ENCODE results near the gene HLCS. TPM values are rescaled to one million over a fixed set of nuclear protein-coding genes. Genes with fewer than 3 reads are reported as not detected.

HLCS gene
- total and polyA plus RNA-seq, 2 of the 4 experiments (the other 2 are of a cell fraction), result 10.6 to 21.0 TPM

GRCh38 chr21:36810443-36810842 lies 156.0 kb downstream of the HLCS start:
- TF ChIP-seq MAFK (IDR thresholded peaks at IDR 0.05; ENCODE audit: low read depth, low read length) (no peak), RAD21 (IDR thresholded peaks at IDR 0.05; ENCODE audit: low read length) (no peak), RCOR1 (IDR thresholded peaks at IDR 0.05; ENCODE audit: insufficient replicate concordance, low read length) (no peak), USF2 (IDR thresholded peaks at IDR 0.05; ENCODE audit: low read depth, low read length) (no peak), CTCF (conservative IDR thresholded peaks at IDR 0.05; ENCODE audit: low read depth, low read length) (no peak), POLR2A (IDR thresholded peaks at IDR 0.05; ENCODE audit: low read depth, low read length) (no peak), CEBPB (IDR thresholded peaks at IDR 0.05; ENCODE audit: low read depth, low read length) (no peak), ELK1 (IDR thresholded peaks at IDR 0.05; ENCODE audit: borderline replicate concordance, low read depth, low read length) (no peak), MXI1 (IDR thresholded peaks at IDR 0.05; ENCODE audit: borderline replicate concordance, low read depth, low read length) (no peak), NFE2L2 (IDR thresholded peaks at IDR 0.05; ENCODE audit: low read depth, low read length) (no peak), MAZ (IDR thresholded peaks at IDR 0.05; ENCODE audit: borderline replicate concordance, low read depth, low read length) (no peak), RFX5 (IDR thresholded peaks at IDR 0.05; ENCODE audit: low read depth, low read length) (no peak), SMC3 (IDR thresholded peaks at IDR 0.05; ENCODE audit: low read depth, low read length) (no peak), FOS (IDR thresholded peaks at IDR 0.05; ENCODE audit: low read depth, low read length) (no peak), BHLHE40 (IDR thresholded peaks at IDR 0.05; ENCODE audit: low read depth, low read length) (no peak)
- ChIA-PET POLR2A (ENCODE audit: unreplicated experiment) (no interaction called here), CTCF (interaction anchor here (1.7 kb wide), 1 partner anchor 11 kb away, joined by 5 read pairs; no protein-coding TSS in a partner anchor)
- Histone ChIP-seq H3K27me3 (ENCODE audit: control insufficient read depth, insufficient read depth, low read length) (no peaks in the 10 kb centered on the region), H3K14ac (replicated peaks; ENCODE audit: low read depth, low read length) (no peak overlapping the region), H4K8ac (ENCODE audit: low read depth in 2 of 2, low read length in 2 of 2) (no peak overlapping the region), H2AK5ac (ENCODE audit: low read depth, low read length) (no peak overlapping the region), H3K9ac (ENCODE audit: low read depth, low read length) (no peak overlapping the region), H3K4me2 (ENCODE audit: low read depth, low read length) (no peak overlapping the region), H3K4me1 (ENCODE audit: control insufficient read depth, insufficient read depth, low read length) (peaks cover 3% of the 10 kb centered on the region; the same call in 1 of the 2 replicates), H2AFZ (replicated peaks; ENCODE audit: low read length, poor library complexity) (no peak overlapping the region), H3K36me3 (ENCODE audit: control insufficient read depth, insufficient read depth, low read length) (no peaks in the 10 kb centered on the region), H3K4ac (ENCODE audit: low read depth, low read length) (no peak overlapping the region), H2BK120ac (ENCODE audit: low read depth, low read length) (no peak overlapping the region), H2BK20ac (ENCODE audit: low read depth, low read length) (no peak overlapping the region), H3K4me3 (ENCODE audit: insufficient read depth, low read depth, low read length) (no peak overlapping the region), H3K79me1 (ENCODE audit: low read depth in 1 of 2, low read length in 2 of 2) (peaks cover 0 to 8% of the 10 kb centered on the region in 2 experiments; a peak in 2 of 4 replicates), H2BK15ac (ENCODE audit: low read depth, low read length) (no peak overlapping the region), H3K18ac (ENCODE audit: low read depth, low read length) (no peak overlapping the region), H4K20me1 (ENCODE audit: insufficient read depth, low read length) (no peaks in the 10 kb centered on the region), H3K27ac (ENCODE audit: insufficient read depth, low read length) (no peak overlapping the region), H3K9me3 (ENCODE audit: control insufficient read depth, insufficient read depth, low read length) (no peaks in the 10 kb centered on the region), H2AK9ac (replicated peaks; ENCODE audit: low read depth, low read length, poor library complexity) (no peak overlapping the region), H4K91ac (ENCODE audit: insufficient read depth, low read depth, low read length) (no peak overlapping the region), H3K23ac (ENCODE audit: low read depth, low read length) (no peak overlapping the region), H3K56ac (ENCODE audit: extremely low read depth, insufficient read depth, low read length) (no peak overlapping the region), H2BK5ac (ENCODE audit: low read depth, low read length, poor library complexity, severe bottlenecking) (no peak overlapping the region), H3K9me1 (ENCODE audit: insufficient read depth, low read length) (peaks cover 5% of the 10 kb centered on the region; the same call in 1 of the 2 replicates), H4K5ac (ENCODE audit: low read depth, low read length) (no peak overlapping the region)
- ATAC-seq (ENCODE audit: low read depth), result no peak
- intact Hi-C loops (cut with micrococcal nuclease) (no loop called here), in situ Hi-C loops (cut with MboI; ENCODE audit: low sequenced_read_pairs) (no loop called here), dilution Hi-C loops (cut with HindIII; ENCODE audit: low sequenced_read_pairs, unreplicated experiment) (no loop called here)
- no TSS peak for BruUV-seq (replicated peaks)
- no peak for DNase-seq
- no CpG with 5 or more reads among the region's 2 CpGs for WGBS, 2 experiments (ENCODE audit: extremely low coverage in 2 of 2, insufficient read length in 1 of 2)

Measured in IMR-90 (cell line).